DMS114 treated with DMSO at 0.1 percent for 48 hours (cell line): Measurements from ENCODE around the gene ZNF580.
A peak's percentile ranks its signal among the peaks of the same experiment; 100 is the strongest.

ENCODE experiments used
- DNase-seq: peaks from one replicate; lab custom pipeline; 2025; ENCODE audit not compliant: unreplicated experiment; lab: John Stamatoyannopoulos, UW

Gene ZNF580

DNA sequence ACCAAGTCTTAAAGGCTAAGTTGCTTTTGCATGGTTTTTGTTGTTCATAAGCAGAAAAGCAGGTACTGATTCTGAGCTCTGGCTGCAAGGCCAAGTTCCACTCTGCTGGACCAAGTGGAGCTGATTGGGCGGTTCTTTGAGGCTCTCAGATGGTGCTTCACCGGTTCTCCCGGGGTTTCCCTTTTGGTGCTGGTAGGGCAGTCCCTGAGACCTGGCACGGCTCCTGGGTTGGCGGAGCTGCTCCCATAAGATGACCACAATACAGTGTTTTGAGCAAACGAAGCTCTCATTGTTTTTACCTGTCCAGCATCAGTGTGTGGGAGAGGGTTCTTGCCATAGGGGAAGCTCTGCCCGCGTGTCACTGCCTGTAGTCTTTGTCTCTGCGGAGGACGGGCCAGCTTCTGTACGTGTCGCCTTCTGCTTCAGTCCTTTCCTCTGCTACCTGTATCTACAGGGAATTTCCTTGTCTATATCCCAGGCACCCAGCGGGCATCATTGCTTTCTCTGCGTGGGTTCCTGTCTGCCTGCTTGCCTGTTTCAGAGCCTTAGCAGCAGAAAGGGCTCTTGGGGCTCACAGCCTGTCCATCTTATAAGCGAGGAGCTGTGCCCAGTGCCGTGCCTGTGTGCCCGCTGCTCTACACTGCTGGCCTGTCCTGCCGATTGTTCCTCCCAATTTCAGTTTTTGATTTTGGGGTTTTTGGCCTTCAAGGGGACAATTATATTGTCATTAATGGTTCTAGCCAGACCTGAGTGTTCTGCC lies 16.4 kb downstream of the ZNF580 start:
- DNase-seq, result no peak

DNA sequence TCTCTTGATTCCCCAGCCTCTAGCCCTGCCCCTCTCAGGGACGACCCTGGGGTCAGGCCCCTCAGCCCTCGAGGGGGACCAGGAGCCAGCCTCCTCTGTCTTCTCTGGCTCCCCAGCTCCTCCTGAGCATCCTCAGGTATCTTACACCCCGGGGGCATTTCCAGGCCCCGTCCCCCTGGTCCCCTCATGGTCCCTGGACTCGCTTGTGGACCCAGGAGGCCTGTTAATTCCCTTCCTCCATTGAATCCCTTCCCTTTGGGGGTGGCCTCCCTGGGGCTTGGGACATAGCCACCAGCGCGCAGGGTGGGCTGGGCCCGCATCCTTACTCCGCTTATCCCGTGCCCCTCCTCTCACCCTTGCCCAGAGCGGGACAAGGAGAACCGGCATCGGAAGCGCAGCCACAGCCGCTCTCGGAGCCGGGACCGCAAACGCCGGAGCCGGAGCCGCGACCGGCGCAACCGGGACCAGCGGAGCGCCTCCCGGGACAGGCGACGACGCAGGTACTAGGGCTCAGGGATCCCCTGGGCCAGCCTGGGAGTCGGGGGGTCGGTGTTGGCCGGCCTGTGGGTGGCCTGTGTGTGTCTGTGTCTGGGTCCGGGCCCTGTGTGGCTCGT lies 18.2 kb downstream of the ZNF580 start:
- DNase-seq, result no peak

DNA sequence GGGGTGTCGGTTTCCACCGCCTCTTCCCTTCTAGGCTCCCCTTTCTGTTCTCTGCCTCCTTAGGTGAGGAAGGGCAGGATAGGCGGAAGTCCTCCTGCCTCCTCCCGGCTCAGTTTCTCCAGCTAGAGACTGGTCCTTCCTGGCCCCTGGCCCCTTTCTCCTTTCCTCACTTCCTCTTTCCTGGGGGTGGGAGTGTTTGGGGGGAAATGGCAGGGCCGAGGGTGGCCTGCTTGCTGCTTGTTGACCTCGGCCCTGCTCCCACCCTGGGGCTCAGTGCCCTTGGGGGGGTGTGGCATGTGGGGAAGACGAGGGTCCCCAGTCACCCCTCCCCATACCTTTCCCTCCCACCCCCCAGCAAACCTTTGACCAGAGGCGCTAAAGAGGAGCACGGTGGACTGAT lies 19.0 kb downstream of the ZNF580 start:
- no peak for DNase-seq

DNA sequence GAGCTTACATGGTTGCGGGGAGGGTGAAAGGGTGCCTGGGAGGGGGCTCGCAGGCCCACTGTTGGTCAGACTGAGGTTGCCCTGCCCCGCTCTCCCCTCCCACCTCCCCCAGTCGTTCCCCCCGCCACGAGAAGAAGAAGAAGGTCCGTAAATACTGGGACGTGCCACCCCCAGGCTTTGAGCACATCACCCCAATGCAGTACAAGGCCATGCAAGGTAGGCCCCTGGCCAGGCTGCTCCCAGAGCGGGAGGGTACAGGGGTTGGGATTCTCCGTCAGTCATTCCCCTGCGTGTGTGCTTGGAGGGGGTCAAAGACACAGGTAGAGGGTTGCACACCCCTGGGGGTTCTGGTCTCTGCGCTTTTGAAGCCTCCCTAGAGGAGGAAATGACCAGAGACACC lies 19.6 kb downstream of the ZNF580 start:
- no peak for DNase-seq

DNA sequence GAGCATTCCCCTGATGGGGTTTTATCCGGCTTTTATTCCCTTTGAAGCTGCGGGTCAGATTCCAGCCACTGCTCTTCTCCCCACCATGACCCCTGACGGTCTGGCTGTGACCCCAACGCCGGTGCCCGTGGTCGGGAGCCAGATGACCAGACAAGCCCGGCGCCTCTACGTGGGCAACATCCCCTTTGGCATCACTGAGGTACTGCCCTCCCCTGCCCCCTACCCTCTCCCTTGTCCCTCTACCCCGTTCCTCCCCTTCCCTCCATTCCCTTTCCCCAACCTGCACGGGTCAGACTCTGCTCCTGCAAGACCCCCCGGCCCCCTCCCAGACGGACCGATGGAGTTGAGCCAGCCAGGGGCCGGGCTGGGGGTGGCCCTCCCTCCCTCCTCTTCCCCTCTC lies 20.2 kb downstream of the ZNF580 start:
- no peak for DNase-seq

DNA sequence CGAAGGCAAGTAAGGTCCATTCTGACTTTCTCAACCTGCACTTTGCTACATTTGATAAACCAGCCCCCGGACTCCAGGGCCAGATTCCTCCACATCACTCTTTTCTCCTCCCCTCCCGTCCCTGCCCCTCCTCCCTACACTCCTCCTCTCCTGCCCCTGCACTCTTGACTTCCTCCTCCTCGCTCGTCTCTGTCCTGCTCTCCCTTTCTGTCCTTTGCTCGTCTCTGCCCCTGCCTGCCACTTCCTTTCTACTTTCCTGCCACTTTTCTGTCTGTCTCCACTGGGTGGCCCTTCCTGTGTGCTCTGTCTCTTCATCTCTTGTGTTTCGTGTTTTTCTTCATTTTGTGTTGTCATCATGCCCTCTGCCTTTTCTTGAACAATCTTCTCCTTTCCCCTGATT lies 21.0 kb downstream of the ZNF580 start:
- no peak for DNase-seq

DNA sequence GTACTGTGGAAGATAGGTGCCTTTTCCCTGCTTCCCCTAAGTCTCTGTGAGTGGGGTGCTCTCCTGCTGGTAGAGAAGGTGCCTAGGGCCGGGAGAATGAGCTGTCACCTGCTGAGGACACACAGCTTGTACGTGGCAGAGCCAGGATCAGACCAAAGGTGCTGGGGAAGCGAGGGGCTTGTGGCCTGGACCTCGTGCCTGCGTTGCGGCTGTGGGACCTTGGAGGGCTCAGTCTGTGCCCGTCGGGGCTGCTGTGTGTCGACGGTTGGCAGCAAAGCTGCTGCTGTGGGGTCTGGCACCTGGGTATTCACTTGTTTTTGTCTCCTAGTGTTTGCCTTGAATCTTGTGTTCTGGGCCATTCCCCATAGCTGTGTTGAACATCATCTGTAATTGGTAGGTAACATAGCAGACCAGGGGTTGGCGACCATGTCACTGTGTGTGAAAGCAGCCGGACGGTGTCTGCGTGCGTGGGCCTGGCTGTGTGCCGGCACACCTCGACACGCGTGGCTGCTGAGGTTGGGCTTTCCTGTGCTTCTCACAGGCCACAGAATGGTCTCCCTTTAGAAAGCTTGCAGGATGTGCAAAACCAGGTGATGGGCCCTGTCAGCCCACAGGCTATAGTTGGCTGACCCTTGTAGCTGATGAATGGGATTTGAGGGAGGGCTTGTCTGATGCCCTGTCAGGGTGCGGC lies 23.2 kb downstream of the ZNF580 start:
- no peak for DNase-seq

DNA sequence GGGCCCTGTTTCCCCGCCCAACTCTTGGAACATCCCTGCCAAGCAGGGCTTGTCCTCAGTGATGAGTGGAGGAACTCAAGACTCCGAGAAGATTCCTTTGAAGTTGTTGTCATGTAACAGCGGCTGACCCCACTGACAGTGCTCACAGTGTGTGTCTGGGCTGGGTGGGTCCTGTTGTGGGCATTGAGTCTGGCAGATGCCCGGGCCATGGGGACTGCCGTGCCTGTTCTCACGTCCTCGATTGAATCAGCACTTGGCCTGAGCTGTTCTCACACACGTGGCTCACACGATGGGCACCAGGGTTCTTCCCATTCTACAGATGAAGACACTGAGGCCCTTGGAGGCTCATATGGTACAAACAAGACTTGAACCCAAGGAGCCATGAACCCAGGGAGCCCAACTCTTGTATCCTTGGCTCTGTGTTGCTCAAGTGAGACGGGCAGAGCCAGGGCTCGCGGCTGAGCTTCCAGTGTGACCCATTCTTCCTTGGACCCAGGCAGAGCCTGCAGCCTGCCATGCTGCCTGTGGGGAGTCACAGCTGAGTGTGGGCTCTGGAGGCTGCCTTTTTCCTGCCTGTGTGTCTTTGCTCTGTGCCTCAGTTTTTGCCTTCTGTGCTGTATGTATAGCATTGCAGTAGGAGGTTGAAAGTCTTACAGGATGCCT lies 25.7 kb downstream of the ZNF580 start:
- DNase-seq, result no peak

DNA sequence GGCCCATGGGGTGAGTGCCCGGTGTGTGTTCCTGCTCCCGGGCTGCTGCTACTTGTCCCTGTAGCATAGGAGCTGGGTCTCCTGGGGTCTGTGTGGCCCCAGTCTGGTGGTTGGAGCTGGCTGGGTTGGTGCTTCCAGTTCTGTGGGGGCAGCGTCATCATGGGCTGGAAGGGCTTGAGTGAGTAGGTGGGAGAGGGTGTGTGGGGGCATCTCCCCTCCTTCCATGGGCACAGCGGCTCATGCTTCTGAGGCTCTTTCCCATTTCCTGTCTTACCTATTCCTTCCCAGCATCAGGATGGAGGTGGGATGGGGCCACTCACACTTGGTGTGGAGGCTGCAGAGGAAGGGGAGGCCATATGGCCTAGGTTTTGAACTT lies 26.2 kb downstream of the ZNF580 start:
- no peak for DNase-seq

DNA sequence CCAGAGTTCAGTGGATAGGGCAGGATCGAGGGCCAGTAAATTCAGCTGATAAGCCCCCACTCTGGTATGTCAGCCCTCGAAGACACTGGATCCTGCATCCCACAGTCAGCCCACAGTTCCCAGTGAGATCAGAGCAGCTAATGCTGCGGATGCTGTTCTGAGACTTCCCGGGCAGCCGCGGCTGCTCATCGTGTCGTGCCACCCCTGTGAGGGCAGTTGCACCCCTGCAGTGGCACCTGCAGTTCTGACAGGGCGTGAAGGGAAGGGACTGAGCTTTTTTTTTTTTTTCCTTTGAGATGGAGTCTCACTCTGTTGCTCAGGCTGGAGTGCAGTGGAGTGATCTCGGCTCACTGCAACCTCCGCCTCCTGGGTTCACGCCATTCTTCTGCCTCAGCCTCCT lies 26.7 kb downstream of the ZNF580 start:
- no peak for DNase-seq

DNA sequence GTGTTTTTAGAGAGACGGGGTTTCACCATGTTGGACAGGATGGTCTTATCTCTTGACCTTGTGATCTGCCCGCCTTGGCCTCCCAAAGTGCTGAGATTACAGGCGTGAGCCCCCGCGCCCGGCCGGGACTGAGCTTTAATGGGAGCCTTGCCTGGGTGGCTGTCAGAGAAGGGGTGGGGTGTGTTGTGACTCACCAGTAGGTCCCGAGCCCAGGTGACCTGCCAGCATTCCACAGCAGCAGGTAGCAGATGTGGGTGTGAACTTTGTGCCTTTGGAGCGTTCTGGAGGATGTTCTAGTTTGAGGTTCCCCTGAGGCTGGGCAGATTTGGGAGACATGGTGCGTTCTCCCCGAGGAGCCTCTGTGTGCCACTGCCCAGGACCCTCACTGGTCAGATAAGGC lies 27.2 kb downstream of the ZNF580 start:
- no peak for DNase-seq

DNA sequence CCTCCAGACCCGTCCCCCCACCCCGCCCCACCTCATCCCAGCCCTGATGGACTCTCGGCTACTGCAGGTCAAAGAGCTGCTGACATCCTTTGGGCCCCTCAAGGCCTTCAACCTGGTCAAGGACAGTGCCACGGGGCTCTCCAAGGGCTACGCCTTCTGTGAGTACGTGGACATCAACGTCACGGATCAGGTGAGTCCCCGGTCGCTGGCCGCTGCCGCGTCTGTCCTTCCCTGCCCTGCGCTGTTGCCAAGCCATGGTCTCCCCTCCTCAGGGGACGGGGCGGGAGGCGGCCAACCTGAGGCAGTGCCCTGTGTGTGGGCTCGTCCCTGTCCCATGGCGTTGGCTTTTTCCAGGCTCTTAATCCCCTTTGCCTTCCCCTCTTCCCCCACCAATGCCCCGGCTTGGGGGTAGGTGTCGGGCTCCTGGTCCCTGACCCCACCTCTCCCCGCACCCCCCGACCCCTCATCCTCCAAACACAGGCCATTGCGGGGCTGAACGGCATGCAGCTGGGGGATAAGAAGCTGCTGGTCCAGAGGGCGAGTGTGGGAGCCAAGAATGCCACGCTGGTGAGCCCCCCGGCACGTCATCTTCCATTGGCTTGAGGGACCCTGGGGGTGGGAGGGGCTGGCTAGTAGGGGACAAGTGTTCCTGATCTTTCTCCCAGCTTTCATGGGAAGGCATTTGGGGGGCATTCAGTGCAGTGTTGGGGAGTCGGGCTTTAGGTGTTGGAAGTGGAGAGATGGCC lies 28.0 kb downstream of the ZNF580 start:
- DNase-seq, result no peak

DNA sequence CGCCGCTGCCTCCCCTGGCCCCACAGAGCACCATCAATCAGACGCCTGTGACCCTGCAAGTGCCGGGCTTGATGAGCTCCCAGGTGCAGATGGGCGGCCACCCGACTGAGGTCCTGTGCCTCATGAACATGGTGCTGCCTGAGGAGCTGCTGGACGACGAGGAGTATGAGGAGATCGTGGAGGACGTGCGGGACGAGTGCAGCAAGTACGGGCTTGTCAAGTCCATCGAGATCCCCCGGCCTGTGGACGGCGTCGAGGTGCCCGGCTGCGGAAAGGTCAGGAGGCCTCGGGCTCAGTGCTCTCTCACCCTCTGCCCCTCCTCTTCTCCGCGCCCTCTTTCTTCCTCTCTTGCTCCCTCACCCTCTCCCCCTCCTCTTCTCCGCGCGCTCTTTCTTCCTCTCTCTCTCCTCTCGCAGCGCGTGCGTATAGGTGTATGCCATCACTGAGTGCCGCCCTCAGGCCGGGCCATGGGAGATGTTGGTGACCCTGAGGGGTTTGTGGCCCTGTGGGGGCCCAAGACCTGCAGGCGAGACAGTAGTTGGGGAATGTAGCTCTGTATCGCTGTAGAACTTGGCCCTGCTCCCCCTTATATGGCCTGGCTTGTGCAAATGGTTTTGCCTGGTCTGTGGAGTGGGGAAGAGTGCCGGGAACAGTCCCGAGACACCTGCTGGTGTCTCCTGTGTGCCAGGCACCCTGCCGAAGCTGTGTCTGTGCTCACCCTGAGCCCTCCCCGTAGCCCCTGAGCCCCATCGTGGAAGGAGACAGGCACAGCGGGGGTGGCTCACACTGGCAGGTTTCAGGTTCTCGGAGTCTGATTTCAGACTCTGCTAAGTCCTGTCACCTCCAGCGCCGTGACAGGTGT lies 28.8 kb downstream of the ZNF580 start:
- no peak for DNase-seq

DNA sequence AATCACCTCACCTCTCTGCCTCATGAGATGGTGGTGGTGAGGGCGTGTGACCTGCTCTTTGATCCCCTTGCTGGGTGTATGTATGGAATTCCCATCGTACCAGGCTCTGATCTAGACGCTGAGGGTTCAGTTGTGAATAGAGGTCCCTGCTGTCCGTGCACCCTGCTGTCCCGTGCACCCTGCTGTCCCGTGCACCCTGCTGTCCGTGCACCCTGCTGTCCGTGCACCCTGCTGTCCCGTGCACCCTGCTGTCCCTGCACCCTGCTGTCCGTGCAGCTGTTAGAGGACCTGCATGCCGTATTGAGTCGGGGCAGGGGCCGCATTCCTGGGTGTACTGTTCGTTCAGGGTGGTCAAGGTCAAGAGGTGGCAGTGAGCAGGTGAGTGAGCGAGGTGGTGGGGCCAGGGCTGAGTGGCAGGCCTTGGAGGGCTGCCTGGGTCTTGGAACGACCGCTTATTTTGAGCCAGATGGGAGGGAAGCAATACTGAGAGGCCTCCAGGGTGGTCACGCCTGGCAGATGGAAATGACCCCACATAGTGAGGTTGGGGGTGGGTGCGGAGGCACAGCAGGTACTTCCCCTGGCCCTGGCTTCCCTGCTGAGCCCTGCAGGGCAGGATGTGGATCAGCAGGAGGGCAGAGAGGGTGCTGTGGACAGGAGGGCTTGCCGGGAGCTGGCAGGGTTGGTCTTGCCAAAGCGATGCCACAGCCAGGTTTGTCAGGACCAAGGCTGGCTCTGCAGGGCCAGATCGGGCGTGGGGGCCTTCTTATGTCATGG lies 29.7 kb downstream of the ZNF580 start:
- peak; percentile 68 for DNase-seq

DNA sequence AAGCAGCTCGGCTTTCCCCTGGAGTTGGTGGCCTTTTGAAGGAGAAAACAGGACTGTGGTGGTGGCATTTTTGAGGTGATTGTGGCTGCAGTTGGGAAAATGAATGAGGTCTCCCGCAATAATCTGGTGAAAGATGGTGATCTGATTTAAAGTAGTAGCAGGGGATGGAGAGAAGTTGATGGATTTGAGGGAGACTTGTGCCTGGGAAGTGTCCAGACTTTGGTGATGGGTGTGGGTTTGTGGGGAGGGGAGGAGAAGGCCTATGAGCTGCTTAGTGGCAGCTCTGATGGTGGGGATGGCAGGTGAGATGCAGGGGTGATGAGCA lies 30.2 kb downstream of the ZNF580 start:
- peak; percentile 69 for DNase-seq

DNA sequence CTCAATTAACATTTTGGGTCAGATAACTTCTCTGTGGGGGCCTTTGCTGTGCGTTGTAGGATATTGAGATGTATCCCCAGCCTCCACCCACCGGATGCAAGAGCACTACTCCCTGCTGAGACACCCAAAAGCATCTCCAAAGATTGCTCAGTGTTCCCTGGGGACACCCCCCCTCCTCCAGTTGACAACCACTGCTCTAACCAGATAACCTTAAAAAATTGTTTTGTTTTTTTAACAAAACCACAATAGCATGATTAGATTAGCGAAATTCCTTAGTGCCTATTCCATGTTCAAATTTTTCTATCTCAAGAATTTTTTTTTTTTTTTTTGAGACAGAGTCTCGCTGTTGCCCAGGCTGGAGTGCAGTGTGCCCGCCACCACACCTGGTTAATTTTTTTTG lies 31.6 kb downstream of the ZNF580 start:
- no peak for DNase-seq

DNA sequence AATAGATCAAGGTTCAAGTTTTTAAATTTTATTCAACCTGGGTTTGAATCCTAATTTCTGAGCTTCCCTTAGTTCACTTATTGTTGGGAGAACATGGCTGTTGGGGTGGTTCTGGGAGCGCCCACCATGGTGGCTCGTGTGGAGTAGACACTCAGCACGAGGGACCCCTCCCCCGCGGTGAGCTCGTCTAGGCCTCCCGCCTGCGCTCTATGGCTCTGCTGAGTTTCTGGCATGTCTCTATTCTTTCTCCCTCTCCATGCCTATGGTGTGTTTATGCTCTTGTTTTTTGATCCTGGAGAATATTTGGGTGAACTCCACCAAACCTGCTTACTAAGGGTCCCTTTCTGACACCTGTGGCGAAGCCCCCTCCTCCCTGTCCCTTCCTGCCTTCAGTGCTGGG lies 32.7 kb downstream of the ZNF580 start:
- DNase-seq, result peak; percentile 74

DNA sequence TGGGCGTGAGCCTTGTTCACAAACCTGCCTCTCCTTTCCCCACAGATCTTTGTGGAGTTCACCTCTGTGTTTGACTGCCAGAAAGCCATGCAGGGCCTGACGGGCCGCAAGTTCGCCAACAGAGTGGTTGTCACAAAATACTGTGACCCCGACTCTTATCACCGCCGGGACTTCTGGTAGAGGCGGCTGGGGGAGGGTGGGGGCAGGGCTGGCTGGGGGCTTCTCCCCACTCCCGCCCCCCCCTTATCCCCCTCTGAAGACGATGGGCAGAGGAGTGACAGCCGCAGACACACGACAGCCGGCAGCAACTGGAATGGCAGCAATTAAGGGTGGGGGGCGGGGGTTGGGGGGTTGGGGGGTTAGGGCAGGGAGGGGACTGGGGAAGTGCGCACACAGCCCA lies 33.1 kb downstream of the ZNF580 start:
- DNase-seq, result no peak

DNA sequence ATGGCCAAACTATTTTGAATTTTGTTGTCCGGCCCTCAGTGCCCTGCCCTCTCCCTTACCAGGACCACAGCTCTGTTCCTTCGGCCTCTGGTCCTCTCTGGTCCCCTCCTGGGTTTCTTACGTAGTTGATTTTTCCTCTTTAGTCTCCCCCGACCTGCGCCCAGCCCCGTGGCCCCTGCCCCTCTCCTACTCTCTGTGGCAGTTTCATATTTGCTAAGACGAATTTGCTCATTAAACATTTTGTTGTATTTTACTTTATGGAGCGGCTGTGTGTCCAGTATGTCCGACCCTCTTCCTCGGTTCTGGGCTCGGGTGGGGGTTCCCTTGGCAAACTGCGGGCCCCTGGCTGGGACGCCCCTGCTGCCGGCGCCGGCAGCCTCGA lies 33.6 kb downstream of the ZNF580 start:
- DNase-seq, result no peak
